OCI-LY1 (cell line): Measurements from ENCODE around the gene AFAP1.

ENCODE experiments used
- H2AFZ ChIP-seq: fragments of 200-600 bp; sonication (generic), shearing (Covaris generic); 2 replicates; pipeline ENCODE4 v1.6.0; 2014; ENCODE audit warnings: antibody characterized with exemption, mild to moderate bottlenecking, low read length
- H3F3A ChIP-seq: fragments of 200-600 bp; sonication (generic), shearing (Covaris generic); 2 replicates; pipeline ENCODE4 v1.6.0; 2014; ENCODE audit warnings: mild to moderate bottlenecking, antibody characterized with exemption, low read length, moderate library complexity; ENCODE audit not compliant: insufficient read depth
- H3K27ac ChIP-seq: fragments of 200-600 bp; sonication (generic); 2 replicates; pipeline ENCODE4 v1.5.1; 2014; ENCODE audit warnings: low read length, mixed run types, mild to moderate bottlenecking, low read depth; ENCODE audit not compliant: poor library complexity, severe bottlenecking
- H3K27me3 ChIP-seq: fragments of 200-600 bp; sonication (generic); 2 replicates; pipeline ENCODE4 v1.6.0; 2014; ENCODE audit warnings: antibody characterized with exemption, mild to moderate bottlenecking, low read length, moderate library complexity; ENCODE audit not compliant: insufficient read depth
- H3K36me3 ChIP-seq: fragments of 200-600 bp; sonication (generic); 2 replicates; pipeline ENCODE4 v1.6.1; 2014; ENCODE audit warnings: mild to moderate bottlenecking, antibody characterized with exemption, low read length, moderate library complexity, mixed read lengths; ENCODE audit not compliant: insufficient read depth
- H3K4me1 ChIP-seq: fragments of 200-600 bp; sonication (generic); 2 replicates; pipeline ENCODE4 v1.5.1; 2014; ENCODE audit warnings: mild to moderate bottlenecking, low read length, moderate library complexity; ENCODE audit not compliant: insufficient read depth, severe bottlenecking
- H3K4me2 ChIP-seq: fragments of 200-600 bp; sonication (generic), shearing (Covaris generic); 2 replicates; pipeline ENCODE4 v1.6.1; 2014; ENCODE audit warnings: low read length
- H3K4me3 ChIP-seq: fragments of 200-600 bp; sonication (generic); 2 replicates; pipeline ENCODE4 v1.5.1; 2014; ENCODE audit warnings: low read length, low read depth, mild to moderate bottlenecking, mixed read lengths; ENCODE audit not compliant: poor library complexity, severe bottlenecking
- H3K79me2 ChIP-seq: fragments of 200-600 bp; shearing (Covaris generic); 2 replicates; pipeline ENCODE4 v1.6.1; 2016; ENCODE audit warnings: mixed run types, low read length, mixed read lengths; ENCODE audit not compliant: insufficient read depth
- H3K9ac ChIP-seq: fragments of 200-600 bp; sonication (generic), shearing (Covaris generic); 2 replicates; pipeline ENCODE4 v1.6.1; 2014; ENCODE audit warnings: mild to moderate bottlenecking, low read length, mixed read lengths
- H3K9me2 ChIP-seq: fragments of 200-600 bp; sonication (generic), shearing (Covaris generic); 2 replicates; pipeline ENCODE4 v1.6.1; 2014; ENCODE audit warnings: low read depth, mild to moderate bottlenecking, low read length, mixed read lengths
- H3K9me3 ChIP-seq: fragments of 200-600 bp; shearing (Covaris generic); 2 replicates; pipeline ENCODE4 v1.6.1; 2014; ENCODE audit warnings: low read length, mixed read lengths
- H4K20me1 ChIP-seq: fragments of 200-600 bp; sonication (generic), shearing (Covaris generic); 2 replicates; pipeline ENCODE4 v1.6.0; 2016; ENCODE audit warnings: mild to moderate bottlenecking, low read length; ENCODE audit not compliant: insufficient read depth
- EZH2 ChIP-seq: fragments of 200-600 bp; sonication (generic), shearing (Covaris generic); IDR thresholded peaks from 2 replicates; pipeline ENCODE4 v1.8.0; 2017; ENCODE audit warnings: borderline replicate concordance, mixed run types, mild to moderate bottlenecking, antibody characterized with exemption, low read length, moderate library complexity, mixed read lengths
- TF ChIP-seq, protein P1 (sequence below): fragments of 200-600 bp; sonication (generic), shearing (Covaris generic); IDR thresholded peaks from 2 replicates; pipeline ENCODE4 v1.5.1; 2017; ENCODE audit warnings: mild to moderate bottlenecking, antibody characterized with exemption, low read length, moderate library complexity, mixed read lengths

Gene AFAP1

DNA sequence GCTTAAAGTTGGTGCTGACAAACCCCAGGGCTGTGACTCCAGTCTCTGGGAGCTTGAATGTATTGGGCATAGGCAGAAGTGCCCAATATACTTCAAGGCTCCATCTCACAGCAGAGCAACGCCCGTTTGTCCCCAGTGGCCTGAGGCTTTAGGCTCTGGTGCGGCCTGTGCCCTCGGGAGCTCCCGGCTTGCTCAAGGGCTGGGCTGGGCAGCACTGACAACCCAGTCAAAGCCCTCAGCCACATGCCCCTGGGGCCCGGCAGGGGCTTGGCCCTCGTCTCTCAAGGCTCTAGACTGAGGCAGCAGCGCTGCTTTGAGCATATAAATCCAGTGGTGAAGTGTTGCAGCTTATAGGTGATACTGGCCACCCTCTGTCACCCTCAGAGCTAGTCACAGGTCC is 203.7 kb downstream of the AFAP1 start:
- Histone ChIP-seq H3K79me2 (no peaks in the 10 kb centered on the region), H3K4me2 (no peak overlapping the region), H3K4me1 (no peaks in the 10 kb centered on the region), H3K27ac (no peak overlapping the region), H3K9me3 (no peaks in the 10 kb centered on the region), H3K4me3 (no peak overlapping the region), H2AFZ (no peak overlapping the region), H4K20me1 (no peaks in the 10 kb centered on the region), H3K9me2 (no peaks in the 10 kb centered on the region), H3K36me3 (no peaks in the 10 kb centered on the region), H3F3A (no peaks in the 10 kb centered on the region), H3K9ac (no peak overlapping the region), H3K27me3 (no peaks in the 10 kb centered on the region)
- no peak for TF ChIP-seq EZH2
- TF ChIP-seq, protein P1, sequence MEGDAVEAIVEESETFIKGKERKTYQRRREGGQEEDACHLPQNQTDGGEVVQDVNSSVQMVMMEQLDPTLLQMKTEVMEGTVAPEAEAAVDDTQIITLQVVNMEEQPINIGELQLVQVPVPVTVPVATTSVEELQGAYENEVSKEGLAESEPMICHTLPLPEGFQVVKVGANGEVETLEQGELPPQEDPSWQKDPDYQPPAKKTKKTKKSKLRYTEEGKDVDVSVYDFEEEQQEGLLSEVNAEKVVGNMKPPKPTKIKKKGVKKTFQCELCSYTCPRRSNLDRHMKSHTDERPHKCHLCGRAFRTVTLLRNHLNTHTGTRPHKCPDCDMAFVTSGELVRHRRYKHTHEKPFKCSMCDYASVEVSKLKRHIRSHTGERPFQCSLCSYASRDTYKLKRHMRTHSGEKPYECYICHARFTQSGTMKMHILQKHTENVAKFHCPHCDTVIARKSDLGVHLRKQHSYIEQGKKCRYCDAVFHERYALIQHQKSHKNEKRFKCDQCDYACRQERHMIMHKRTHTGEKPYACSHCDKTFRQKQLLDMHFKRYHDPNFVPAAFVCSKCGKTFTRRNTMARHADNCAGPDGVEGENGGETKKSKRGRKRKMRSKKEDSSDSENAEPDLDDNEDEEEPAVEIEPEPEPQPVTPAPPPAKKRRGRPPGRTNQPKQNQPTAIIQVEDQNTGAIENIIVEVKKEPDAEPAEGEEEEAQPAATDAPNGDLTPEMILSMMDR = no peak

DNA sequence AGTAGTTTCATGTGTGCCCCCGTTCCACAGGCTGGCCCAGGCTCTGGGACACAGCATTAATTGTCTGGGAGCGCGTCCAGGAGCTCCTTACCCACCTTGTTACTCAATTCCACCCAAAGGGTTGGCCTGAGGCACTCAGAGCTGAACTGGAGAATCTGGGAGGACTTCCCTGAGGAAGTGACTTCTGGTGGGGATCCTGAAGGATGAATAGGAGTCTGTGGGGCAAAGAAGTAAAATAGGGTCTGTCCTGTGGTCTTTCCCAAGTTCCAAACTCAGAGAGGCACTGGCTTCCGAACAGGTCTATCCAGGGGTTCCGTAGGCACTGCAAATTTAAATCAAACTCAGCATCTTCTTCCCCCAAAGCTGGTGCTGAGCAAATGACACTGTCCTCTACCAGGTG is 204.3 kb downstream of the AFAP1 start:
- no peak overlapping the region for H3K4me3 ChIP-seq
- no peak overlapping the region for H3K9ac ChIP-seq
- no peaks in the 10 kb centered on the region for H3K4me1 ChIP-seq
- TF ChIP-seq EZH2 = no peak
- TF ChIP-seq, protein P1 = no peak
- H3K36me3 ChIP-seq = no peaks in the 10 kb centered on the region
- H3K27ac ChIP-seq = no peak overlapping the region
- H3K9me2 ChIP-seq = no peaks in the 10 kb centered on the region
- no peaks in the 10 kb centered on the region for H3K79me2 ChIP-seq
- H3K27me3 ChIP-seq = no peaks in the 10 kb centered on the region
- H2AFZ ChIP-seq = no peak overlapping the region
- no peak overlapping the region for H3K4me2 ChIP-seq
- no peaks in the 10 kb centered on the region for H3F3A ChIP-seq
- no peaks in the 10 kb centered on the region for H3K9me3 ChIP-seq
- H4K20me1 ChIP-seq = no peaks in the 10 kb centered on the region

DNA sequence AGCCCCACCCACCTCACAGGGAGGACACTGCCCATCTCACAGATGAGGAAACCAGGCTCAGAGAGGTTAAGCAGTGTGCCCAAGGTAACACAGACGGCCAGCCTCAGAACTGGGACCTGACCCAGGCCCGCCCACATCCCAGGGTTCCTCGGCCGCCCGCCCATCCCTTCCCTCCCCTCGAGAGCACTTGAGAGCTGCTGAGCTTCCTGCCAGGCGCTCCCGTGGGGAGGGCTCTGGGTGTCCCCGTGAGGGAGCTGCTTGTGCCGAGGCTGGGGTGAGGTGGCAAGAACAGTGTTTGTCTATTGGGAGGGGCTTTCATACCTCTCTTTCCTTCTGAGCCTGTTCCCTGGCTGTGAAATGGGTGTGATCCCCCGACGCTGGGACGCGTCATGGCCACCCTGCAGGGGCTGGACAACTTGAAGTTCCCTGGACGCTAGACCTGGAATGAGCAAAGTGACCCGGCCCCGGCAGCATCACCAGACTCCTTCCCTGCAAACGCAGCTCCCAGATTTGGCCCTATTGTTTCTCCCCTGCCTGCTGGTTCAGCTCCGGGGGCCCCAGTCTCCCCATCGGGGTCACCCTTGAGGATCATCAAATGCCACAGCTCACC is 204.9 kb downstream of the AFAP1 start:
- Histone ChIP-seq H3K36me3 (no peaks in the 10 kb centered on the region), H3K27ac (no peak overlapping the region), H3K9me3 (no peaks in the 10 kb centered on the region), H3F3A (no peaks in the 10 kb centered on the region), H2AFZ (no peak overlapping the region), H3K9me2 (no peaks in the 10 kb centered on the region), H3K27me3 (no peaks in the 10 kb centered on the region), H3K4me2 (no peak overlapping the region), H3K9ac (no peak overlapping the region), H3K4me3 (no peak overlapping the region), H3K4me1 (no peaks in the 10 kb centered on the region), H4K20me1 (no peaks in the 10 kb centered on the region), H3K79me2 (no peaks in the 10 kb centered on the region)
- no peak for TF ChIP-seq EZH2
- TF ChIP-seq, protein P1 = no peak
